Esophagus muscularis mucosa (tissue), 4 donors: ENCODE data around the gene ABI3. TPM values are rescaled to one million over a fixed set of nuclear protein-coding genes. Genes with fewer than 3 reads are reported as not detected.

Experiments
- DNase-seq: peaks from one replicate; pipeline ENCODE4 v3.0.0-alpha.2; 2017; ENCODE audit errors: extremely low spot score
- H3K27ac ChIP-seq, 4 donors: fragments of 200-600 bp; sonication (generic); replicated peaks in 1 of 4; 1 replicate in 3 of 4; 2 replicates in 1 of 4; pipeline ENCODE4 v1.5.1; 2016 to 2019; ENCODE audit warnings: mild to moderate bottlenecking in 1 of 4
- H3K27me3 ChIP-seq, 4 donors: fragments of 200-600 bp; sonication (generic); one replicate each; pipeline versions ENCODE4 v1.5.1 to v1.6.0; 2016 to 2019
- H3K36me3 ChIP-seq, 4 donors: fragments of 200-600 bp; sonication (generic); one replicate each; pipeline ENCODE4 v1.5.1; 2016 to 2019
- H3K4me1 ChIP-seq, 4 donors: fragments of 200-600 bp; sonication (generic); one replicate each; pipeline ENCODE4 v1.5.1; 2016 to 2019
- H3K4me3 ChIP-seq, 4 donors: fragments of 200-600 bp; sonication (generic); 1 replicate in 2 of 4; 2 replicates in 2 of 4; pipeline ENCODE4 v1.5.1; 2016 to 2019; ENCODE audit warnings: mild to moderate bottlenecking in 4 of 4, moderate library complexity in 1 of 4
- H3K9me3 ChIP-seq, 4 donors: fragments of 200-600 bp; sonication (generic); 1 replicate in 3 of 4; 2 replicates in 1 of 4; pipeline ENCODE4 v1.5.1; 2016 to 2019
- CTCF ChIP-seq, 3 experiments: fragments of 200-600 bp in 2 of 3; fragments of 450-650 bp in 1 of 3; sonication (generic) in 2 of 3; IDR thresholded peaks; one replicate each; pipeline ENCODE4 v1.5.1; 2017 to 2019; ENCODE audit warnings: antibody characterized with exemption in 3 of 3, mild to moderate bottlenecking in 2 of 3, moderate library complexity in 1 of 3
- EP300 ChIP-seq: sonication (generic); formaldehyde crosslinking; IDR thresholded peaks from one replicate; pipeline ENCODE4 v1.6.1; 2017; ENCODE audit warnings: antibody characterized with exemption
- POLR2A ChIP-seq: fragments of 450-650 bp; IDR thresholded peaks from one replicate; pipeline ENCODE4 v1.6.1; 2017; ENCODE audit warnings: antibody characterized with exemption, moderate library complexity, mild to moderate bottlenecking, low read depth
- POLR2AphosphoS5 ChIP-seq, 2 donors: sonication (generic); formaldehyde crosslinking; IDR thresholded peaks; one replicate each; pipeline ENCODE4 v1.6.1; 2017; ENCODE audit warnings: antibody characterized with exemption in 2 of 2
- WGBS: methylation state at CpG from one replicate; pipeline ENCODE4 v1.1.5; 2018; 5-methylcytosine and 5-hydroxymethylcytosine counted together
- intact Hi-C: fragments of 100-400 bp; cut with DNase I; formaldehyde crosslinking; loops from one replicate; pipeline ENCODE4 v1.15.1; 2023
- total RNA-seq, 4 donors: library from RNA; depleted of rRNA; stranded (reverse); fragments of >200 nt; gene quantifications; one replicate each; pipeline versions ENCODE4 v1.1.0 to v1.2.1, GENCODE V29; 2016

The ABI3 gene
- 1 to 10 TPM; 3.3 to 8.9 (median 6.3) TPM for total RNA-seq

- TF ChIP-seq CTCF (IDR thresholded peaks at IDR 0.05) = no peak
- TF ChIP-seq POLR2AphosphoS5 (IDR thresholded peaks at IDR 0.05) = peak; percentile 26 to 58
- DNase-seq = no peak
- WGBS = 17% methylated on average over 14 of the region's 22 CpGs
- H3K9me3 ChIP-seq = no peaks in the 10 kb centered on the region
- peaks cover 0 to 35% (median 4%) of the 10 kb centered on the region in 4 donors for H3K27me3 ChIP-seq
- peak within 1 kb of the TSS; percentile 35 to 56 (median 44) for H3K4me3 ChIP-seq
- H3K4me1 ChIP-seq = peaks cover 8 to 33% (median 24%) of the 10 kb centered on the region in 4 donors
- no peaks in the 10 kb centered on the region for H3K36me3 ChIP-seq
- intact Hi-C loops = no loop called here
- peak within 1 kb of the TSS; percentile 40 to 68 (median 57) for H3K27ac ChIP-seq
Measured at GRCh38 chr17:49210158-49211029, at the start of gene ABI3, which contains the start of gene GNGT2. TSS of gene ABI3 (plus strand) at chr17:49210707. CDS start at chr17:49210725, 18 bp downstream. TSS of gene GNGT2 (minus strand) at chr17:49210574. CDS start at chr17:49207422, 3,152 bp downstream.

- H3K4me3 ChIP-seq = no peak overlapping the region
- no peak for DNase-seq
- no peaks in the 10 kb centered on the region for H3K4me1 ChIP-seq
- intact Hi-C loops = no loop called here
- no peaks in the 10 kb centered on the region for H3K36me3 ChIP-seq
- no peak for TF ChIP-seq POLR2A
- no peak for TF ChIP-seq POLR2AphosphoS5 (IDR thresholded peaks at IDR 0.05)
- TF ChIP-seq CTCF (IDR thresholded peaks at IDR 0.05) = no peak
- no peak for TF ChIP-seq EP300
- no peak overlapping the region for H3K27ac ChIP-seq
- H3K9me3 ChIP-seq = no peaks in the 10 kb centered on the region
- WGBS = 76% methylated on average over 4 of the region's 4 CpGs
- peaks cover 0 to 62% (median 2%) of the 10 kb centered on the region in 4 donors for H3K27me3 ChIP-seq
Measured at GRCh38 chr17:49162866-49163265, 47.6 kb upstream of the ABI3 start.

GRCh38 chr17:49165143-49165542 lies 45.4 kb upstream of the ABI3 start:
- Histone ChIP-seq H3K4me3 (no peak overlapping the region), H3K27ac (no peak overlapping the region), H3K36me3 (no peaks in the 10 kb centered on the region), H3K27me3 (peaks cover 0 to 64% (median 2%) of the 10 kb centered on the region in 4 donors), H3K9me3 (no peaks in the 10 kb centered on the region), H3K4me1 (no peaks in the 10 kb centered on the region)
- 85% methylated on average over 2 of the region's 2 CpGs for WGBS
- intact Hi-C loops = no loop called here
- TF ChIP-seq POLR2AphosphoS5 (IDR thresholded peaks at IDR 0.05) (no peak), EP300 (no peak), POLR2A (no peak), CTCF (IDR thresholded peaks at IDR 0.05) (no peak)
- DNase-seq = no peak

GRCh38 chr17:49168706-49169105 lies 41.8 kb upstream of the ABI3 start:
- Histone ChIP-seq H3K27me3 (peaks cover 0 to 70% (median 0%) of the 10 kb centered on the region in 4 donors), H3K4me3 (no peak overlapping the region), H3K27ac (no peak overlapping the region), H3K9me3 (no peaks in the 10 kb centered on the region), H3K36me3 (no peaks in the 10 kb centered on the region), H3K4me1 (no peaks in the 10 kb centered on the region)
- intact Hi-C loops = no loop called here
- no peak for TF ChIP-seq POLR2A
- TF ChIP-seq EP300 = no peak
- TF ChIP-seq CTCF (IDR thresholded peaks at IDR 0.05) = no peak
- TF ChIP-seq POLR2AphosphoS5 (IDR thresholded peaks at IDR 0.05) = no peak
- no peak for DNase-seq
- WGBS = 73% methylated on average over 9 of the region's 9 CpGs
